MV-4-11 (cell line): ENCODE data around the gene LARP6.
A peak's percentile ranks its signal among the peaks of the same experiment; 100 is the strongest.

Experiments used
- DNase-seq: peaks from one replicate; lab custom pipeline; 2025; lab: John Stamatoyannopoulos, UW

LARP6 gene

DNA sequence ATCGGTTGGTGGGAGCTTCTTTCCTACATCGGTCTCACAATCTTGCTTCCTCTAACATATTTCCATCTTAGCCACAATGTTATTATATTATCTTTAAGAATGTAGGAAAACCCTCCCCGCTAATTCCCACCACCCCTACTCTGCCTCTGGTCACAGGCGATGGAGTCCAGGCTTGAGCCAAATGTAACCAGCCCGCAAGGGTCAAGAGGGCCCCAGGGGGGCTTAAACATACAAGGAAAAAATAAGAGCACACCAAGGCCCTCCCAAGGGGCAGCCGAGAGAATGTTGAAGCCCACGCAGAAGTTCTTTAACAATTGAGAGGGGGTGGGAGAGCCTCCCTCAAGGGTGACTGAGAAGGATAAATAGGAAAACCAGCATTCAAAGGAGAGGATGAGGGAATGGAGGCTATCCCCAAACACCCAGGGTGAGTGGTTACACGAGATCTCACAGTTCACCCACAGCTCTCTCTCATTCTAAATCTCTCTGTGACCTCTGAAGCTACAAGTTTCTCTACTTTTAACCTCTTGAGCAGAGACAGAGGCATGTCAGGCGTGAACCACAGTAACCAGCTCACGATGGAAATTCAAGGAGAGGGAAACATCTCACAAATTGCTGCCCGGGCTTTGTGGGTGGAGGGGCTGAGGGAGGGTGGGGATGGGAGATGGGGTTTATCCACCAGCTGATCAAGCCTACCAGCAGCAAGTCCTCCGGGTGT lies 59.2 kb downstream of the LARP6 start:
- DNase-seq, result no peak

DNA sequence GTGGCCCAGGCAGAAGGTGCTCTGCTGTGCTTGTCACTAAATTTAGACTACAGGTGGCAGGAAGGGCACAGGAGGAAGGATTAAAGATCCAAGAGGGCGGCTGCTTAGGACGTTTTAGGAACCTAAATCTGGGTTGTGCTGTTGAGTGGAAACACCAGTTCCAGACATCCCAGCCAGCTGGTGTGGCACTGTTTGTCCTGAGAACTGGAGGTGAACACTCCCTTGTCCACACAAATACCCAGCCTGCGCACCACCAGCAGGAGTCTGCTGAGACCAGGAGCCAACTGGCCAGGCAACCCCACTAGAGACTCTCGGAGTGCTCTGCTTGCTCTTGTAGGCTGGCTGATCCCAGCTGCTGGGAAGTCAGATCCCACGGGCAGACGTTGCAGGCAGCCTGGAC lies 60.3 kb downstream of the LARP6 start:
- DNase-seq, result no peak

DNA sequence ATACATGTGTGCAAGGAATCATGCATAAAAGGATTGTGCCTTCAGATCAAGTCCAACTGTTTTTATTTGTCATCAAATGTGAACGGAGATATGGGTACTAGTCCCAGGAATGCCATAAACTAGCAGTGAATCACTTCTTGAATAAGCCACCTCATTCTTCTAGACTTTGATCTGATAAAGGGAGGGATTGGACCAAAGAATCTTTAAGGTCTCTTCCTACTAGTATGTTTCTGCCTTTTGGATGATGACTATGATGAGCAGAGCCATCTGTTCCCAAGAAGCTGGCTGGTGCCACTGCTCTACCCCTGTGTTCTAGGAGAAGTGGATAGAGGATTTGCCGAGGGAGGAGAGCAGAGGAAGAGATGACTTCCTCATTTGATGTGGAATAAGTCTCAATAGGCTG lies 61.8 kb downstream of the LARP6 start:
- DNase-seq, result peak; percentile 42

DNA sequence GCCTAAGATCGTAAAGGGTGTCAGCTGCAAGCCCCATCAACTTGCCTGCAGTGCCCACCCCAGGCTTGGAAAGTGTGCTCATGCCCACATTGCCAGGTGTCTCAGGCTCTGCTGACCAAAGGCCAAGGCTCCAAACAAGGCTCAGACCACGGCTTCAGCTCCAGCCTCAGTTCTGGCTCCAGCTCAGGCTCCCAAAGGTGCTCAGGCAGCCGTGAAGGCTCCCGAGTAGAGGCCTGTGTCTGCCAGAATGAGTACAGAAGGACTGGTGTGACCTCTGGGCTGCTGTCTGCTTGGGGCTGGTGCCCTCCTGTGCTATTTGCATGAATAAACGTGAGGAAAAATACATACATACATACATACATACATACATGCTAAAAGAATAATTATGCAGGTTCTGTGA lies 62.7 kb downstream of the LARP6 start:
- DNase-seq, result no peak

DNA sequence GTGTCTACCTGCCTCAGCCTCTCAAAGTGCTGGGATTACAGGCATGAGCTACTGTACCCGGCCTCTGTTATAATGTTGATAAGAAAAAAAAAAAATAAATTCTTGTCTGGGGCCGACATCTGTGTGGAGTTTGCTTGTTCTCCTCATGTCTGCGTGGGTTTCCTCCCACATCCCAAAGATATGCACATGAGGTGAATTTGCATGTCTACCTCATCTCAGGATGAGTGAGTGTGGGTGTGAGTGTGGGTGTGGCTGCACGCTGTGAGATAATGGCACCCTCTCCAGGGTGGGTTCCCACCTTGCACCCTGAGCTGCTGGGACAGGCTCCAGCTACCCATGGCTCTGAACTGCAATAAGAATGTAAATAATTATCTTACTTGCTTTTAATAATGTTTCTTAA lies 64.7 kb downstream of the LARP6 start:
- no peak for DNase-seq

DNA sequence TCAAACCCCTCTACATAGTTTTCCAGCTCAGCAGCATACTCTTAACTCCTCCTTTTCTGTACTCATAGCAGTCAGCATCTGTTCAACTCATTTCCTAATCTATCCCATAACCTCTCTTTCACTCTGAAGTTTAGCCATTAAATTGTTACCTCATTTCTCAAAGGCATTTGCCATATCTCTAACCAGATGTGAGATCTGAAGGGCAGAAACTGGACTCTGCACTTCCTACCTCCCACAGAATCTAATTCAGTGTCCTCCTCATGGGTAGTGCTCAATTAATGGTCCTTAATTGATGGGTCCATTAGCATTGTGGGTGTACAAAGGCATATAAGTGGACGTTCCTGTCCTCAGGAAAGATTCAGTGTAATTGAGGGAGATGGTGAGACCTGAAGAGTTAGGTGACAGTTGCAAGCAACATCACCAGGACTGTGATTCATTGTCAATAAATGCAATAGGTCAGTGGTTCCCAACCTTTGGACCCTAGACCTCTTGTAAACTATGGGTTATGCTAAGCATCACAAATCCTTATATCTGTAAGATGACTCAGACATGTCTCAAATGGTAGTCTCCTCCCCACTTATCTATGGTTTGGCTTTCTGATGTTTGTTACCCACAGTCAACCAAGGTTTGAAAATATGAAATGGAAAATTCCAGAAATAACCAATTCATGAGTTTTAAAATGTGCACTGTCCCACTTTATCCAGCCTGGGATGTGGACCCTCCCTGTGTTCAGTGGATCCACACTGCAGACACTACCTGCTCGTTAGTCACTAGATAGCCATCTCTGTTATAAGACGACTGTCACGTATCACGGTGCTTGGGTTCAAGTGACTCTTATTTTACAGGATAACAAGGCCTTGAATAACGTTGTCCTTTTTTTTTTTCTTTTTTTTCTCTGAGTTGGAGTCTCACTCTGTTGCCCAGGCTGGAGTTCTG lies 65.6 kb downstream of the LARP6 start:
- no peak for DNase-seq

DNA sequence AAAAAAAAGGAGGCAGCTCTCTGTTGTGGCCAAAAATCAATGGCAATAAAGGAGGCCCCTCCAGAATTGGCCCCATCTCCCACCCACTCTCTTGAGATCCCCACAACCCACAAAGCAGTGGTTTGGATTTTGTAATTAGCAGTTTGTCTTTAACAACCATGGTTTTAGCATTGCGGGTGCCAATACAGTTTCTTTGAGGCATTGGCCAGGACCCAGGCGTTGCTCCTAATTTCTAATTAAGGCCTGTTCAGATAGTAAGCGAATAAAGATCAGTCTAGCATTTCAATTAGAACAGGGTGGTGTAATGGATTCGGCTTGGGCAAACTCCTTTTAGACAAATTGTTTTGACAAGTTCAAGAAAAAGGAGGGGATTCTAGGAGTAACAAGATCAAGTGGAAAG lies 67.0 kb downstream of the LARP6 start:
- DNase-seq, result no peak

DNA sequence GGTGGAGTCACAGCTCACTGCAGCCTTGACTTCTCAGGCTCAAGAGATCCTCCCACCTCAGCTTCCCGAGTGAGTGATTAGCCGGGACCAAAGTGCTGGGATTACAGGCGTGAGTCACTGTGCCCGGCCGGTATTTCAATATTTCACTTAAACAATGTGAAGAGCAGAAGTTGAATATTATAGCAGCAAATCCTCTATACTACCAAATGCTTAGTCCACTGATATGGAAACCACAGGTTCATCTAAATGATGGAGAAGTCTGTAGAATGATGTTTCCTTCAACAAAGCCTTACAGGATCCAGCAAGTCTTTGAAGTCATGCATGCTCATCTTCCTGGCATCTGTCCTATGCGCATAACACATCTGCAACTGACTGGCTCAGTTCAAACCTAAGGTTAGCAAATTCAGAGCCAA lies 70.3 kb downstream of the LARP6 start:
- DNase-seq, result no peak

DNA sequence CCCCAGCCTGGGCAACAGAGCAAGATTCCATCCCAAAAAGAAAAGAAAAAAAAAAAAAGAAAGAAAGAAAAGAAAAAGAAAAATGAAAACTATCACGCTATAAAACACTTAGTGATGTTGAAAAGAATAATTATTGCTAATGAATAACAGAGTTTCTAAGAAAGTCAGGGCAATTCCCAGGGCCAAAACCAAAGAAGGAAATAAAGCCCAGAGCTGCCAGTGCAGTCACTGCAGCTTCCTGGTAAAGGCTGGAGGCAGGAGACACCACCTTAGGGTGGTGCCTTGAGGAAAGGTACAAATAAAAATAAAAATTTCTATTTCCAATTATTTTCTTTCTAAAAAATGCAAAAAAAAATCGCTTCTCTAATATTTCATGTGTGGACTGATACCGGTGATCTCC lies 70.9 kb downstream of the LARP6 start:
- DNase-seq, result no peak

DNA sequence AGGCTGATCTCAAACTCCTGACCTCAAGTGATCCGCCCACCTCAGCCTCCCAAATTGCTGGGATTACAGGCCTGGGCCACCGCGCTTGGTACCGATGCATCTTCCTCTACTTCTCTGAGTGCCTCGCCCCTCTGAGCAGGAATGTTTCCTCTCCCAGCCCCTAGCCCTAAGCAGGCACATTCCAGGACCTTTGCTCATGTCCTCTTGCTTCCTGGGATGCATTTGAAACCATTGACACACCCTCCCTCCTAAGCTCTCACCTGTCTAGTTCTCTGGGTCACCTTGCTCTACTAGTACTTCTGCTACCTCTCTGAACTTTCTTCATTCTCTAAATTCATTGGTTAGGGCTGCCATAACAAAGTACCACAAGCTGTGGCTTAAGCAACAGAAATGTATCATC lies 72.7 kb downstream of the LARP6 start:
- DNase-seq, result no peak
